ENCODE measurements around the gene CELA1. TPM values are rescaled to one million over a fixed set of nuclear protein-coding genes. Genes with fewer than 3 reads are reported as not detected.

Gene CELA1
- total and polyA plus RNA-seq, 2 of the 13 experiments (the other 11 are each of a cell fraction or from before 2014, with no cell fraction given), result not detected

- TF ChIP-seq MAFK (conservative IDR thresholded peaks at IDR 0.05 in 1 of 2, IDR thresholded peaks at IDR 0.05 in 1 of 2; ENCODE audit: low read length in 2 of 2), result no peak
- no peak for TF ChIP-seq ZSCAN21 (CRISPR knock-in tag; IDR thresholded peaks at IDR 0.05; ENCODE audit: borderline replicate concordance)
- TF ChIP-seq ASH2L (IDR thresholded peaks at IDR 0.05; ENCODE audit: insufficient read length, low read depth, low read length), result no peak
- TF ChIP-seq RNF2 (conservative IDR thresholded peaks at IDR 0.05; ENCODE audit: low read depth), result no peak
- no peak for TF ChIP-seq TCF12 (IDR thresholded peaks at IDR 0.05)
- no peak for TF ChIP-seq TCF12 (CRISPR knock-in tag; IDR thresholded peaks at IDR 0.05)
- TF ChIP-seq ZSCAN25 (CRISPR knock-in tag; IDR thresholded peaks at IDR 0.05), result no peak
Measured at GRCh38 chr12:51381226-51382079, 35.0 kb upstream of the CELA1 start (continued).

GRCh38 chr12:51379571-51379970 is 33.1 kb upstream of the CELA1 start:
- in situ Hi-C loops (cut with HindIII; ENCODE audit: extremely low pct_ligation_motif_present, low pct_unique_long_range_greater_than_20kb) (no loop called here), intact Hi-C loops (cut with micrococcal nuclease; ENCODE audit: unreplicated experiment) (no loop called here)
- Histone ChIP-seq H3K9ac (ENCODE audit: insufficient read depth, low read depth, low read length) (no peak overlapping the region), H3K27ac (ENCODE audit: extremely low read length, insufficient read depth, low read length) (no peak overlapping the region), H2AFZ (ENCODE audit: low read length) (no peak overlapping the region), H3K36me3 (replicated peaks in 1 of 2; ENCODE audit: control insufficient read depth in 1 of 2, insufficient read depth in 2 of 2, low read length in 2 of 2) (no peaks in the 10 kb centered on the region), H3K79me2 (ENCODE audit: insufficient read depth, low read length) (no peaks in the 10 kb centered on the region), H3K4me3 (replicated peaks in 1 of 3; ENCODE audit: insufficient read depth in 1 of 3, low read depth in 2 of 3, low read length in 3 of 3) (no peak overlapping the region), H3K27me3 (ENCODE audit: control insufficient read depth in 1 of 2, insufficient read depth in 2 of 2, low read length in 2 of 2) (no peaks in the 10 kb centered on the region; a peak in 1 of 5 replicates), H3K4me2 (ENCODE audit: low read depth, low read length) (no peak overlapping the region), H4K20me1 (ENCODE audit: insufficient read depth, low read length) (0 out of 2 replicates have a peak, but pooled peaks cover 2% of the 10 kb centered on the region), H3K4me1 (ENCODE audit: insufficient read depth, low read length) (no peaks in the 10 kb centered on the region), H3K9me3 (ENCODE audit: low read length) (no peaks in the 10 kb centered on the region)
- ChIA-PET CTCF (ENCODE audit: low intra/inter-chr PET ratio, low total read pairs) (no interaction called here), POLR2A (no interaction called here)
- FAIRE-seq, result no peak
- DNase-seq (ENCODE audit: low spot score), result no peak
- TF ChIP-seq SMAD9 (CRISPR knock-in tag; IDR thresholded peaks at IDR 0.05) (no peak), ZEB1 (IDR thresholded peaks at IDR 0.05; ENCODE audit: insufficient replicate concordance, low read depth) (no peak), SMAD1 (CRISPR knock-in tag; IDR thresholded peaks at IDR 0.05; ENCODE audit: borderline replicate concordance, low read depth) (no peak), TFE3 (CRISPR knock-in tag; IDR thresholded peaks at IDR 0.05) (no peak), SP5 (CRISPR knock-in tag; IDR thresholded peaks at IDR 0.05; ENCODE audit: borderline replicate concordance, low read depth) (no peak), TAF15 (IDR thresholded peaks at IDR 0.05; ENCODE audit: low read depth, low read length, poor library complexity, severe bottlenecking) (no peak), ZZZ3 (CRISPR knock-in tag; IDR thresholded peaks at IDR 0.05; ENCODE audit: borderline replicate concordance) (no peak), HNRNPK (IDR thresholded peaks at IDR 0.05; ENCODE audit: low read depth, low read length, poor library complexity, severe bottlenecking) (no peak), CREBL2 (CRISPR knock-in tag; IDR thresholded peaks at IDR 0.05; ENCODE audit: borderline replicate concordance) (no peak), ZBTB26 (CRISPR knock-in tag; IDR thresholded peaks at IDR 0.05; ENCODE audit: borderline replicate concordance) (no peak), DNMT1 (CRISPR knock-in tag; IDR thresholded peaks at IDR 0.05) (no peak)
- ATAC-seq, result no peak
- WGBS (ENCODE audit: low lambda C conversion rate), result 69% methylated on average over 4 of the region's 11 CpGs
- BruUV-seq (replicated peaks), result no TSS peak

All from HepG2 (cell line).